Activated CD4-positive, alpha-beta T cell treated with anti-CD3 and anti-CD28 coated beads, Interleukin-2, Interleukin-4, amounts not matched to agents 100 ng/mL and 50 ng/mL, durations not matched to agents 16 hours and 8 hours (primary cell): ENCODE measurements around the gene LRIT3.

Experiments used
- DNase-seq: peaks from one replicate; pipeline ENCODE4 v3.0.0-alpha.2; 2020; ENCODE audit warnings: low spot score

Gene LRIT3

DNA sequence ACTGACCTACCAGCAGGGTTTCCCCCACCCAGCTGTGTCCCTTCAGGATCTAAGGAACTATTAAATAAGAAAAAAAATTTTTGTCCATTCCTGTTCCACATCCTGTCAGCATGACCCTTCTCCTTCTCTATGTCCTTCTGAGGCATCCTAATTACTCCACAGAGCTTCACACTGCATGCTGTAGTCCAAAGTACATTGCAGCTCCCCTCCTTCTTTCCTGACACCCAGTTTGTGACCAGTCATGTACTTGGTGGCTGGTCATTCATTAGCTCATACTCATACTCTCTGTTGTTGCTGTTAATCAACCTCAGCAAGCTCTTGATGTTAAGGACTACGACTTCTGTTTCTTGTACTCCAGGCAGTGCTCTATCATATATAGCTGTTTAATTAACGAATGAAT is 62.3 kb downstream of the LRIT3 start:
- DNase-seq: no peak

DNA sequence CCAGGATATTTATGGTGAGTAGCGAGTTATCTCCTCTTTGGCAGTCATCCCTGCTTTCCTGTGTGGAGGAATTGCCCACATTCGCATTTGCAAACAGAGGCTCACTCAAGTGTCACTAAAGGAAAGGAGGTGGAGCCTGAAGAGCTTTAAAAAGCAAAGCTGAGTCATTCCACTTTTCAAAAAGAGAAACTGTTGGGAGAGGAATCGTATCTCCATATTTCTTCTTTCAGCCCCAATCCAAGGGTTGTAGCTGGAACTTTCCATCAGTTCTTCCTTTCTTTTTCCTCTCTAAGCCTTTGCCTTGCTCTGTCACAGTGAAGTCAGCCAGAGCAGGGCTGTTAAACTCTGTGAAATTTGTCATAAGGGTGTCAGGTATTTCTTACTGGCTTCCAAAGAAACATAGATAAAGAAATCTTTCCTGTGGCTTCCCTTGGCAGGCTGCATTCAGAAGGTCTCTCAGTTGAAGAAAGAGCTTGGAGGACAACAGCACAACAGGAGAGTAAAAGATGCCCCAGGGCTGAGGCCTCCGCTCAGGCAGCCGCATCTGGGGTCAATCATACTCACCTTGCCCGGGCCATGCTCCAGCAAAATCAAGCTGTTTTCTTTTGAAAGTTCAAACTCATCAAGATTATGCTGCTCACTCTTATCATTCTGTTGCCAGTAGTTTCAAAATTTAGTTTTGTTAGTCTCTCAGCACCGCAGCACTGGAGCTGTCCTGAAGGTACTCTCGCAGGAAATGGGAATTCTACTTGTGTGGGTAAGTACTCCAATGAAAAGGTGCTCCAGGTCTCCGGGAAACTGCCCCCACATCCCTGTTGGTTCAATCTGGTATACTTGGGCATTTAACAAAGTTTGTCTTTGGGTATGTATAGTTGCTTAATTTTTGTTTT is 65.0 kb downstream of the LRIT3 start, which contains the start of gene EGF:
EGF (plus strand) TSS at position 178 of the 890 bp plus-strand sequence; CDS start at position 631, 453 bp downstream.
- no peak for DNase-seq

DNA sequence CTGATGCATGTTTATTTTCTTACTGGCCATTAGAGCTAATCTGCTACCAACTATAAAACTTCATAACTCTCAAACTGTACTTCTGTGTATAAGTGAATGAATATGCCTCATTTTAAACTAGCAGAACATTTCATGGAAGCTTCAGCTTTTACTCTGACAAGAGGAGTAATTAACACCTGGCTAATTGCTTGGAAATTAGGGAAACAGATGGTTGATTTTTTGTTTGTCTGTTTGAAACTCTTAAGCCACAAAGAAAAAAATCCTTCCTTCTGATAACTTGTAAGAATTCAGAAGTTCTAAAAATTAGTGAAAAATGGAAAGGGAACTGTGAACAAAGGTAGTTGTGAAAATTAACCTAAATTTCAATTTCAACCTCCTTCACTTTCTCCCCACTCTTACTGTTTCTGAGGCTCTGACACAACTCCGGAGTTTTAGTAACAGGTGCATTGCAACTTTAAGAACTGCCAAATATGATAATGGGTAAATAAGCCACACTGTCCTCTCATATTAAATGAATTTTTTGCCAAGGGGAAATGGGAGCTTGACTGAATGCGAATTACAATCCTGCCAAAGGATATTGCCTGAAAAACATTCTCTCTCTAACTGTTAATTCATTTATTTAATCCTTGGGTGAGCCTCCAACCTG is 65.8 kb downstream of the LRIT3 start:
- no peak for DNase-seq

DNA sequence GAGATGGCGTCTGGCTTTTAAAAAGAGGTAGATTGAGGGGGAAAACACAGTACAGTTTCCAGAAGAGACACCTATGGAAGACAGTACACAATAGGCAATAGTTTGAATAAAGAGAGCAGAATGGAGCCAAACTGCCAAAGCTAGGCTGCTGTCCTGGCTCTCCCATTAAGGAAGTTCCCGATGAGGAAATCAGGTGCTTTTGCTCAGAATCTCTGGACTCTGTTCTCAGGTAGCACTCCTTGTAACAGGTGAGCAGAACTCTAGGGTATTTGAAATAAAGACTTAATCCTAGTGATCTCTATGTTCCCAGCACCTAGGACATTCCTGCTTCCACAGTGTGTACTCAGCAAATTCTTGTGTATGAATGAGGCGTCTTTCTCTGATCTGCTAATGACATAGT is 66.4 kb downstream of the LRIT3 start:
- no peak for DNase-seq

DNA sequence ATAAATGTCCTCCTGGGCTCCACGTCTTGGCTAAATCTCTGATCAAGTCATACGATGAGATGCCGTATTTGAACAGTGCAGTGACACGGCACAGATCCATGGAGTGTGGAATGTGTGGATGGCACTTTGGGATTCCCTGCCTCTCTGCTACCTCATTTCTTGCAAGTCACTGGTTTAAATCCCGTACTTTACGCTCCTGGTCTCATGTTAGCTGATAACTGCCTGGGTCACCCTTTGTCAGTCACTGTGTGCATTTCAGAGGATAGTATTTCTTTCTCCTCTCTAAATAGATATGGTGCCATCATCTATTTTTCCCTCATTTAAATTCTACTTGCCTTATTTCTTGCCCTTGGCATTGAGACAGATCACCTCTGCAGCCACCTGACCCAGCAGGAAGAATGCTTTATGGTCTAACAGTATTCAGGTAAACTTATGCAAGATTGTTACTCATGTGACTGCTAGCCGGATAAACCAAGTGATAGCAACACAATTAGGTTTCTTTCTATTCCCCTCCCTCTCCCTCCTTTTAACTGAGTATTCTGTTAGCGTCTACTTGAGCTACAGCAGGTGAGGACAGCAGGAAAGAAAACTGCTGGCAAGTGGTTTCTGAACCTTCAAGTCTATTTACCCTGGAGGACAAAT is 67.6 kb downstream of the LRIT3 start:
- DNase-seq: no peak

DNA sequence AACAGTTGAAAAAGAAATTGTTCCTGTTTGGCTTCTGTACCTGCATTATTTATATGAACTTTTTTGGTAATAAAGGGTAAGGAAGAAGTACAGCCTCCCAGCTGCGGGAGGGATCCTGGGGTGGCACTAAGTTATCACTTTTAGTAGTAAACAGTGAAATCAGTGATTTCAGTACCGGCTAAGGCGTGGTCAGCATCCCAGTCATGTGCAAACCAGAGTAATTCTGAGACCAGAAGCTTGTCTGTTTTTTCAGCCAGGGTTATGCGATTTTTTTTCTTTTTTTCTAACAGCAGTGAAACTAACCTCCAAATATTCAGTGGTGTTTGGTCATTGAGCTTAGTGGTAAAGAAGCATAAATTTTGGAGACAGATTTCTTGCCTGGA is 68.1 kb downstream of the LRIT3 start:
- peak; percentile 27 for DNase-seq

DNA sequence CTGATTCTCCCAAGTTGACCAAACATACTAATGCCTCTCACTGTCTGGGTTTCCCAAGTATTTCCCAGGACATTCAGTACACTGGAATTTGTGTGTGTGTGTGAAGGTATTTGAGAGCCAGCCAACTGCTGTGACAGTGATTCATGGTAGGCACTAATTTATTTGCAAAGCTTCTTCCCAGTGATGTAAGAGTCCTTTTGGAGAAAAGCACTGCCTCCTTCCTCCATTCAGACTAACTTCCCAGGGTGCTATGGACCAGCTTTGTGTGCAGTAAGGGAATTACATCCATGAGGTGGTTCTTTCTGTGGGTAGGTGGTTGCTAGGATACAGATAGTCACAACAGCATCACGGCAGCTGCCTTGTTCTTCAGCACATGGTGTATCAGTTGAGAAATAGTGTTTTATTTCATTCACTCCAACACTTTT is 73.5 kb downstream of the LRIT3 start:
- no peak for DNase-seq
